ENCODE results near the gene DIP2B.

The DIP2B gene

GRCh38 chr12:50725011-50725942 is 220.5 kb downstream of the DIP2B start:
- no peak overlapping the region for H3K4me3 ChIP-seq (ENCODE audit: low read depth, low read length)
- peak; percentile 95 for DNase-seq (ENCODE audit: low read depth)
- TF ChIP-seq CTCF (IDR thresholded peaks at IDR 0.05; ENCODE audit: control insufficient read depth, extremely low read depth, insufficient read depth), result no peak

- TF ChIP-seq CTCF (IDR thresholded peaks at IDR 0.05; ENCODE audit: control insufficient read depth, extremely low read depth, insufficient read depth), result no peak
- no peak for DNase-seq (ENCODE audit: low read depth)
- no peak overlapping the region for H3K4me3 ChIP-seq (ENCODE audit: low read depth, low read length)
Observed at GRCh38 chr12:50727466-50727865, 222.7 kb downstream of the DIP2B start.

GRCh38 chr12:50728417-50728816 is 223.6 kb downstream of the DIP2B start:
- no peak for TF ChIP-seq CTCF (IDR thresholded peaks at IDR 0.05; ENCODE audit: control insufficient read depth, extremely low read depth, insufficient read depth)
- no peak overlapping the region for H3K4me3 ChIP-seq (ENCODE audit: low read depth, low read length)
- no peak for DNase-seq (ENCODE audit: low read depth)

- H3K4me3 ChIP-seq (ENCODE audit: low read depth, low read length), result no peak overlapping the region
- TF ChIP-seq CTCF (IDR thresholded peaks at IDR 0.05; ENCODE audit: control insufficient read depth, extremely low read depth, insufficient read depth), result no peak
- DNase-seq (ENCODE audit: low read depth), result no peak
Observed at GRCh38 chr12:50728841-50729240, 224.1 kb downstream of the DIP2B start.

GRCh38 chr12:50732591-50732990 is 227.8 kb downstream of the DIP2B start:
- DNase-seq (ENCODE audit: low read depth), result no peak
- H3K4me3 ChIP-seq (ENCODE audit: low read depth, low read length), result no peak overlapping the region
- no peak for TF ChIP-seq CTCF (IDR thresholded peaks at IDR 0.05; ENCODE audit: control insufficient read depth, extremely low read depth, insufficient read depth)

- TF ChIP-seq CTCF (IDR thresholded peaks at IDR 0.05; ENCODE audit: control insufficient read depth, extremely low read depth, insufficient read depth), result no peak
- no peak for DNase-seq (ENCODE audit: low read depth)
- H3K4me3 ChIP-seq (ENCODE audit: low read depth, low read length), result no peak overlapping the region
Observed at GRCh38 chr12:50733706-50734105, 228.9 kb downstream of the DIP2B start.
